ENCODE data around the gene FHL2.

FHL2 gene

DNA sequence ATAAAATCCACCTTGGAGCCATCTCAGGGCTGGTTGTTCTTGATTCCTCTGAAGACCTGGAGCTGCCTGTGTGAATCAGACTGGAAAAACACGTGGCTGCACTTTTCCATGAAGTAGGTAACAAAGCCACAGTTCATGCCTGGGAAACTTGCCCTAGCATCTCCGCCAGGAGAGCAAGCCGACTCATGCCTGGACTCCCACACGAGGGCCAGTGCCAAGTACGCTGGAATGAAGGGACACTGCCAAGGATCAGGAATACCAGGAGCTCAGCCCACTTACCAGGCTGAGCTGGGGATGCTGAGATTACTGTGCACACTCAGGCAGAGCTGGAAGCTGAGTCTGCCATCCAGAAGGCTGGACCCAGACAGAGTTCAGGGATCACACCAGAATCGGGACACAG lies 10.9 kb upstream of the FHL2 start:
- no peaks in the 10 kb centered on the region for H3K36me3 Mint-ChIP-seq
- peaks cover 12% of the 10 kb centered on the region for H3K27me3 Mint-ChIP-seq

DNA sequence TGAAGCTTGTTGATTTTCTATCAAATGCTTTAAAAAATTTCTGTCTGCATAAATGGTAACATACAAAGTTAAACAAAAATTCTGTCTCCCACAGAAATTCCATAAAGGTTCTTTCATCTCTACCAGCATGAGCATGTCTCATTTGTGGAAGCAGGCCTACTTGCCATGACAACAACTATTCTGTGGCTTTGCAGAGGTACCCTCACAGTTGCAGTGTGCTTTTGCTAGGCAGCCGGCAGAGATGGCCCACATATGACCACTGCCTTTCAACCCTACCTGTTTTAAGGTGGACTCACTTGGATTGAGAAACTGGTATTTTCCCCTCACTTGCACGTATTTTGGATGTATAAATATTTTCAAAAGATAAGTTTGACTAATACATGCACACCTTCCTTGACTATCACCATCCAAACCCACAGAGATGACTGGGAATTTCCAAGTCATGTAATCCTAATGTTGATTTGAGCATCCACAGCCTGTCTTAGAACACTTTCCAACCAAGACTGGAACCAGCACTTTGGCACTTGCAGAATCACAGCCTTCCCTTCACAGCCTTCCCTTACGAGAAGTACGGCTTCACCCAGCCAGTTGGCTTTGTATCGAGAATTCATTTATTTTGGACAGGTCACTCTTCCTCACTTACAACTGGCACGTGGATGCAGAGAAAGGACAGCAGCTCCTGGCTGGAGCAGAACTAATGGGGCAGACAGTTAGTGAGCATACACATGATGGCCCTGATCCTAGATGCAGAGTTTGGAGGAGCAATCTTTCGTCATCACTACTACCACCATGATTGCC lies 9.3 kb upstream of the FHL2 start:
- Mint-ChIP-seq H3K27ac (no peak overlapping the region), H3K27me3 (peaks cover 12% of the 10 kb centered on the region), H3K4me3 (no peak overlapping the region), H3K36me3 (no peaks in the 10 kb centered on the region), H3K4me1 (ENCODE audit: low read depth) (no peaks in the 10 kb centered on the region), H3K9me3 (ENCODE audit: low read depth) (no peaks in the 10 kb centered on the region)

More for the DNA sequence above, 10.9 kb upstream of the FHL2 start:
- Mint-ChIP-seq H3K4me1 (ENCODE audit: low read depth) (no peaks in the 10 kb centered on the region), H3K27ac (no peak overlapping the region), H3K4me3 (no peak overlapping the region), H3K9me3 (ENCODE audit: low read depth) (no peaks in the 10 kb centered on the region)

DNA sequence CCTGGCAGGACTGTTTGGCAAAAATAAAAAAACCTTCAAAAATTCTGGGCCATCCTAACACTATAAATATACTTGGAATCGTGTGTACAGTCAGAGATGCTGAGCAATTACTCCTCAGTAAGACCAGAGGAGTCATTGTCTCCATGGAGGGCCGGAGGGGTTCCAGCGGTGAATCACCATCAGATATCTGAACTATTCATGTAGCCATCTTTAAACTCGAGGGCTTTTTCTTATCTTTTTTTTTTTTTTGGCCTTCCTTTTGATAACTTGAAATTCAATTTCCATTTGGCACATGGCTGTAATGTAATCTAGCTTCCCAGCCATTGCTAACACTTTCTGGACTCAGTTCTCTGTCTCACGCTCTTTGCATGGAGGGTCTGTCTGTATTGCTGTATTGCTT lies 7.4 kb upstream of the FHL2 start:
- Mint-ChIP-seq H3K27ac (no peak overlapping the region), H3K9me3 (ENCODE audit: low read depth) (no peaks in the 10 kb centered on the region), H3K36me3 (no peaks in the 10 kb centered on the region), H3K4me3 (no peak overlapping the region), H3K27me3 (peaks cover 6% of the 10 kb centered on the region), H3K4me1 (ENCODE audit: low read depth) (no peaks in the 10 kb centered on the region)

- Mint-ChIP-seq H3K4me1 (ENCODE audit: low read depth) (no peaks in the 10 kb centered on the region), H3K9me3 (ENCODE audit: low read depth) (no peaks in the 10 kb centered on the region), H3K4me3 (no peak overlapping the region), H3K36me3 (no peaks in the 10 kb centered on the region), H3K27ac (no peak overlapping the region), H3K27me3 (peaks cover 1% of the 10 kb centered on the region)
Observed at GRCh38 chr2:105405291-105405690, 6.4 kb upstream of the FHL2 start.

DNA sequence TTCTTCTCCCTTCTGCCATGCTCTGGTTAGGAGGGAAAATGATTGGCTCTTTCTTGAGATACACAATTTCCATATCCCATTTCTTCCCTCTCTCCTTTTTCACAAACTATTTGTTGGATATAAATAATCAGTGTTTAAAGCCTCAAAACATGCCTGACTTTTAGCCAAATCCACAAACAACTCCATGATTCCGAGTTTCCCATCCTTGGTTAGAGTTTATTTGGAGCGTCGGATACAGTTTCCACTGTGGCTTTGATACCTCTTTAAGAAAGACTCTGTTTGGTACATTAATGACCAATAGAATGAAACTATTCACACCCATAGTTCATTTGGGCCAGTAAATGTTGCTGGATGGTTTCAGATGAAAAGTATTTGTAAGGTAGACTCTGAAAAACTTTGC lies 5.9 kb upstream of the FHL2 start:
- Mint-ChIP-seq H3K4me3 (no peak overlapping the region), H3K9me3 (ENCODE audit: low read depth) (no peaks in the 10 kb centered on the region), H3K27me3 (peaks cover 4% of the 10 kb centered on the region), H3K27ac (no peak overlapping the region), H3K4me1 (ENCODE audit: low read depth) (no peaks in the 10 kb centered on the region), H3K36me3 (no peaks in the 10 kb centered on the region)

- Mint-ChIP-seq H3K36me3 (no peaks in the 10 kb centered on the region), H3K27ac (no peak overlapping the region), H3K27me3 (peaks cover 7% of the 10 kb centered on the region), H3K4me3 (no peak overlapping the region), H3K9me3 (ENCODE audit: low read depth) (no peaks in the 10 kb centered on the region), H3K4me1 (ENCODE audit: low read depth) (no peaks in the 10 kb centered on the region)
Observed at GRCh38 chr2:105403783-105404698, 5.2 kb upstream of the FHL2 start.

DNA sequence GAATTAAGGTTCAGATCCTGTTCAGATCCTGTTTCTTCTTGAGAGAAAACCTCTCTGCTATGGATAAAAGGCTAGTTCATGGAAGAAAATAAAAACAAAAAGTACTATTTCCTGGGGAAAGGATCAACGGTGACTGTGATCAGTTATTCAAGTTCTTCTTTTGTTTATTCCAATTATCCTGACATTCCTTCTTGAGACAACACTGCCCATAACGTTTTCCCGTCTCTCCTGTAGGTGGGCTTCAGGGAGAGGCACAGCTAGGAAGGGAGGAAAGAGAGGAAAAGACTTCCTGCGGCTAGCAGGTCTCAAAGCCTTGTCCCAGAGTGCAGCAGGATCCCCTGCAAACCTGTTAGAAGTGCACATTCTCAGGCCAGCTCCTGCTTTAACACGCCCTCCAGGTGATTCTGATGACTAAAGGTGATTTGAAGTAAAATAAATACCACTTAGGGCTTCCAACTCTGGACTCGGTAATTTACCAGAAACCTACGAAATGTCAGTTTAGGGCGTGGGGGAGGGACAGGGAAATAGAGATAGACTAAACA lies 4.5 kb upstream of the FHL2 start:
- Mint-ChIP-seq H3K4me1 (ENCODE audit: low read depth) (no peaks in the 10 kb centered on the region), H3K9me3 (ENCODE audit: low read depth) (no peaks in the 10 kb centered on the region), H3K36me3 (no peaks in the 10 kb centered on the region), H3K4me3 (no peak overlapping the region), H3K27me3 (peaks cover 7% of the 10 kb centered on the region), H3K27ac (no peak overlapping the region)

DNA sequence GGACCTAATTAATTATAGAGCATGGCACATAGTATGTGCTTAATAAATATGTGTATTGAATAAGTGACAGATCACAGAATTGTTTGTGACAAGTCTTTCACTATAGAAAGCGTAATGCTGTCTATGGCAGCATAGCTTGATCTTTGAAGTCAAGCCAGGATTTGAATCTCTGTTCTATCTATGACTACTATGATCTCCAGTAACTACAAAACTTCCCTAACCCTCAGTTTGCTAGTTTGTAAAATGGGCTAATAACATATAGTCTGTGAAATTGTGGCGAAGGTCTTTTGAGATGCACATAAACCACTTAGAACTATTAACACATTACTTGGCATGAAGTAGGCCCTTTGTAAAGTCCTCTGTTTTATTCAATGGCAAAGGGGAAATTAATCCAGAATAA lies 4.0 kb upstream of the FHL2 start:
- Mint-ChIP-seq H3K4me1 (ENCODE audit: low read depth) (peaks cover 4% of the 10 kb centered on the region), H3K9me3 (ENCODE audit: low read depth) (no peaks in the 10 kb centered on the region), H3K36me3 (no peaks in the 10 kb centered on the region), H3K27me3 (peaks cover 7% of the 10 kb centered on the region), H3K4me3 (no peak overlapping the region), H3K27ac (no peak overlapping the region)

DNA sequence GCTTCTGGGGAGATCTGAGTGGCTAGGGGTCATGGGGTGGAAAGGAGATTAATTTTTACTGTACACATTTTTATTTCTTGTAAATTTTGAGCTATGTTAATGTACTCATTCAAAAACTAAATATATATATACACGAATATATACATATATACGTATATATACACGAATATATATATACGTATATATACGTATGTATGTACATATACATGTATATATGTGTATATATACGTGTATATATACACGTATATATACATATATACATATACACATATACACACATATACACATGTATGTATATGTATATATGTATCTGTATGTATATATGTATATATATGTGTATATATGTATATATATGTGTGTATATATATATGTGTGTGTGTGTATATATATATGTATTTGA lies 3.0 kb upstream of the FHL2 start:
- peaks cover 9% of the 10 kb centered on the region for H3K4me1 Mint-ChIP-seq (ENCODE audit: low read depth)
- H3K27me3 Mint-ChIP-seq = peaks cover 7% of the 10 kb centered on the region
- no peaks in the 10 kb centered on the region for H3K36me3 Mint-ChIP-seq
- no peaks in the 10 kb centered on the region for H3K9me3 Mint-ChIP-seq (ENCODE audit: low read depth)
- no peak overlapping the region for H3K4me3 Mint-ChIP-seq
- no peak overlapping the region for H3K27ac Mint-ChIP-seq

- Mint-ChIP-seq H3K27me3 (peaks cover 7% of the 10 kb centered on the region), H3K36me3 (no peaks in the 10 kb centered on the region), H3K9me3 (ENCODE audit: low read depth) (no peaks in the 10 kb centered on the region), H3K4me1 (ENCODE audit: low read depth) (peaks cover 17% of the 10 kb centered on the region), H3K4me3 (peak overlapping the region; percentile 61), H3K27ac (no peak overlapping the region)
Observed at GRCh38 chr2:105400138-105400540, 1.3 kb upstream of the FHL2 start.

- peak overlapping the region; percentile 3 for H3K27ac Mint-ChIP-seq
- no peaks in the 10 kb centered on the region for H3K36me3 Mint-ChIP-seq
- peaks cover 17% of the 10 kb centered on the region for H3K4me1 Mint-ChIP-seq (ENCODE audit: low read depth)
- H3K9me3 Mint-ChIP-seq (ENCODE audit: low read depth) = no peaks in the 10 kb centered on the region
- peaks cover 7% of the 10 kb centered on the region for H3K27me3 Mint-ChIP-seq
- peak overlapping the region; percentile 61 for H3K4me3 Mint-ChIP-seq
Observed at GRCh38 chr2:105399207-105399861, 483 bp upstream of the FHL2 start.

DNA sequence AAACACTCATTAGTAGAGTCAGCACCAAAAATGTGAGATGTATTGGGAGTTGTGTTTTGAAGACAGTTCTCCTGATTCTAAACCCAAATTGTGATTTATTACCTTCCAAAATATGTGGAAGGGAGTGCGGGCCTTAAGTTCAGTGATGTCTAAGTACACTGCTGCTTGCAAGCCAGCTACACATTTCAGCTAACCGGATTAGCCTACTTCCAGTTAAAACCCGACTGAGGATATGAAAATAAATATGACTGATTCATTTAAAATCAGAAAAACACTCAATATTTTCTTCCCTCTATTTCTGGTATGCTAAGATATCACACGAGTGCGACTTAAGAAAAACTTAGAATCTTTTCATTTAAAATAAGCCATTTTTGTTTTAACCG lies 907 bp downstream of the FHL2 start:
- Mint-ChIP-seq H3K4me1 (ENCODE audit: low read depth) (peaks cover 17% of the 10 kb centered on the region), H3K27me3 (peaks cover 7% of the 10 kb centered on the region), H3K36me3 (no peaks in the 10 kb centered on the region), H3K27ac (peak overlapping the region; percentile 43), H3K4me3 (peak overlapping the region; percentile 91), H3K9me3 (ENCODE audit: low read depth) (no peaks in the 10 kb centered on the region)

- peaks cover 7% of the 10 kb centered on the region for H3K27me3 Mint-ChIP-seq
- H3K36me3 Mint-ChIP-seq = no peaks in the 10 kb centered on the region
- peaks cover 17% of the 10 kb centered on the region for H3K4me1 Mint-ChIP-seq (ENCODE audit: low read depth)
- no peak overlapping the region for H3K27ac Mint-ChIP-seq
- H3K4me3 Mint-ChIP-seq = peak overlapping the region; percentile 91
- no peaks in the 10 kb centered on the region for H3K9me3 Mint-ChIP-seq (ENCODE audit: low read depth)
Observed at GRCh38 chr2:105397025-105397722, 1.7 kb downstream of the FHL2 start.

DNA sequence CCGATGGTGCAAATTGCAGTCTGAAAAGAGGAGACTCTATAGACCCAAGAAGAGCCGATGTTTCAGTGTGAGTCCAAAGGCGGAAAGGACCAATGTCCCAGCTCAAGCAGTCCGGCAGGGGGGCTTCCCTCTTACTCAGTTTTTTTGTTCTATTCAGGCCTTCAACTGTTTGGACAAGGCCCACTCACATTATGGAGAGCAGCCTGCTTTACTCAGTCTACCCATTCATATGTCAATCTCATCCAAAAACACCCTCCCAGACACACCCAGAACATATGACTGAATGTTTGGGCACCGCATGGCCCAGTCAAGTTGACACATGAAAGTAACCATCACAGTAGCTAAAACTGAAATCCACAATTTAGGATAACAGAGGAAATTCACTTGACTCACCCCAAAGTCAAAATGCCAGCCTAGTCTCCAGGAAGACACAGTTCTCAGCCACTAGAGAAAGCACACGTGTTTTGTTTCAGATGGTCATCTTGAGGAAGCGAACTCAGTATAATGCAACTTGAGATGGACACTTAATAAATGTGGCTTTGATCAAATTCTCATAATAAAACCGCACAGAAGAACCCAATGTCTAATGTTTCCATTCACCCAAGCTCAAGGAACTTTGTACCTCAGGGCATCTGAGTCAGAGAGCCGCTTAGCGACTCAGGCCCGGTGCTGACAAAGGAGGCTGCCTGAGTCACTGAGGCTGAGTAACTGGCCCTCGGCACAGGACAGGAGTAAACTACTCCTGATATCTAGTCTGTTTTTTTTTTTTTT lies 2.4 kb downstream of the FHL2 start:
- peak overlapping the region; percentile 55 for H3K27ac Mint-ChIP-seq
- no peaks in the 10 kb centered on the region for H3K36me3 Mint-ChIP-seq
- peaks cover 7% of the 10 kb centered on the region for H3K27me3 Mint-ChIP-seq
- peak overlapping the region; percentile 36 for H3K4me3 Mint-ChIP-seq
- peaks cover 17% of the 10 kb centered on the region for H3K4me1 Mint-ChIP-seq (ENCODE audit: low read depth)
- H3K9me3 Mint-ChIP-seq (ENCODE audit: low read depth) = no peaks in the 10 kb centered on the region
